ENCODE measurements around the gene PLCG2.
A peak's percentile ranks its signal among the peaks of the same experiment; 100 is the strongest.
"Not testable (repeated sequence)": the region's sequence is repeated elsewhere in the genome, so short reads cannot be mapped to it uniquely, and the experiment has no call there.

Gene PLCG2

DNA sequence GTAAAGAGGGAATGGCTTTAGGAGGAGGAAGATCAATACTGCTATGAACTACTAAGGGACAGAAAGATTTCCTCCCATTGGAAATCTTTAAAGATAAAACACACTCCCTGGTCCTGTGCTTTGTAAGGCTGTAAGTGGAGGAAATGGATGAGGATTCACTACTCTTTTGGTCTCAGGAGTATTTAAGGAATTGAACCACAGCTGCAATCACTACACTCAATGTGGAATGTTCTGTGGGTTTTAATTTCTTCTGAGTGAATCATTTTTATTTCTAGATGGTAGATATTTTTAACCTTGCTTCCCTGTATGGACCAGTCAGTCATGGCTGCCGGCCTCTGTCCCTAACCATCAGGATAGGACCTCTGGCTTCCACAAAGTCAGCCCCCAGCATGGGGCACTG is 166.6 kb downstream of the PLCG2 start:
- DNase-seq, result no peak

DNA sequence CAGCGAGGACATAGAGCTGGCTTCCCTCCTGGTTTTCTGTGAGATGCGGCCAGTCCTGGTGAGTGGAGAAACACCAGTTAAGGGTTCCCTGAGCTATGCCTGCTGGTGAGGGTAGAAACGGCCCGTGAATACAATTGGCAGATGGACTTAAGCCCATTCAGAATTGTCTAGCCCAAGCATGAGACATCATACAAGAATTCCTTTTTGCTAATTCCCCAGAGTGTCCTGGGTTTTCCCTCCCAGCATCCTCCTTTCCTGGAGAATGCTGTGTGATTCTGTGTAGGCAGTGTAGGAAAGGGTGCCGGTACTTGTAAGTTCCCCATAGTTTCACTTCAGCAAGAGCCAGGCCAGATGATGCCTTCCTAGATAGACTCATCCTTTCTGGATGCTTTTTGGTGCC is 167.1 kb downstream of the PLCG2 start:
- DNase-seq, result no peak

DNA sequence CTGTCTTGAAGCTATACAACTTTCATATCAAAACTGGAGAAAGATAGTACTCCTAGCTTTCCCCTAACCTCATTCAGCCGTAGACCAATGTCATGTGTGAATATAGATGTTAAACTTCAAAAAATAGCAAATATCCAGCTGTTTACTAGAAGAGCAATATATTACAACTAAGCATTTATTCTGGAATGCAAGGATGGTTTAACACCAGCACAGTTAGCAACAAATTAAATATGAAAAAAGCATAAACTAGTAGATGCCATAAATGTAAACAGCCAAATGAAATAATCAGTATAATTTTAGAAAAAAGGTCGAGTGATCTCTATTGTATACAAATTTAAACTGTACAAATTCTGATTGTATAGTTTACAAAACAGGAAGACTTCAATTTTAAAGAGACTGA is 172.5 kb downstream of the PLCG2 start:
- DNase-seq, result no peak

DNA sequence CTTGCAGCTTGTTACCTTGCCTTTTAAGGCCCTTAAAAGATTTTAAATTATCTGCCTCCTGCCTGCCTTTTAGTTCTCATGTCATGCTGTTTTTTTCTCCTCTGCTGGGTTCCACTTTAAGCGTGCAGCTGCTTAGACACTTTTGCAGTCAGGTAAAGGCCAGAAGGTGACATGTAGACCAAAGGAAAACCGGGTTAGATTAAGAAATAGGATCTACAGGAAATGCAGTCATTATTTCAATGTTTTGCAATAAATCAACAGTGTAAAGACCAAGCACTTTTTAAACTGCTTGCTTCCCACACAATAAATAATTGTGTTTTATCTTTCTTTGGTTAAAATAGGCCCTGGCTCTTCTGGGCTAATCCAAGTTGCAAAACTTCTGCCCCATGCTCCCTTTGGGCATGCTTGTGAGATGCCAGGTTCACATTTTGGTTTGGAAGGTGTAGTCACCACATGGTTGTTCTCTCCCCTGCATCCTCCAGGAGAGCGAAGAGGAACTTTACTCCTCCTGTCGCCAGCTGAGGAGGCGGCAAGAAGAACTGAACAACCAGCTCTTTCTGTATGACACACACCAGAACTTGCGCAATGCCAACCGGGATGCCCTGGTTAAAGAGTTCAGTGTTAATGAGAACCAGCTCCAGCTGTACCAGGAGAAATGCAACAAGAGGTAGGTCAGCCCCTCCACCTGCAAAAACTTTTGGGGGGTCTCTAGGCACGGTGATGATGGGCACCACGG is 177.3 kb downstream of the PLCG2 start:
- no peak for DNase-seq

DNA sequence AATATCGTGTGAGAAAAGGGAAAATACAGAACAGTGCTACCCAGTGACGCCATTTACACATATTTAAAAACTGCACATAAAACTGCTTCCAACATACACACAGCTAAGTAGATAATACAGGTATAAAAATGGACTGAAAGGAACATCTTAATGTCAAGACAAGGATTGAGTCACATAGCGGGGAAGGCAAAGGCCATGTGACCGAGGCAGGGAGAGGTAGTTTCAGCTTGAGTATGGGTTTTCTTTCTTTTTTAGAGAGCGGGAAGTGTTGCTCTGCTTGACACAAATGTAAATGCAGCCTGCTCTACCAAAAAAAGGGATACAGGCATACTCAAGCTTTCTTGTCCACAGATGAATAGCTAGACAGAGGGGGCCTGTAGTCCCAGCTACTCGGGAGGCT is 185.7 kb downstream of the PLCG2 start:
- no peak for DNase-seq

DNA sequence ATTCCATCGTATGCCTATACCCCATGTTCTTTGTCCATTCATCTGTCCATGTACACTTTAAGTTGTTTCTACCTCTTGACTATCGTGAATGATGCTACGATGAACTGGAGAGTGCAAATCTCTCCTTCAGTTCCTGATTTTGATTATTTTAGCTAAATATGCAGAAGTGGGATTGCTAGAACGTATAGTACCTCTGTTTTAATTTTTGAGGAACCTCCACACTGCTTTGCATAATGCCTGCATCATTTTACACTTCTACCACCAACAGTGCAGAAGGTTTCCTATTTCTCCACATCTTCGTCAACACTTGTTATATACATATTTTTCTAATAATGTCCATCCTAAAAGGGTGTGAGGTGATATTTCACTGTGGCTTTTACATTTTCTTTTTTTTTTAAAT is 188.3 kb downstream of the PLCG2 start:
- no peak for DNase-seq

DNA sequence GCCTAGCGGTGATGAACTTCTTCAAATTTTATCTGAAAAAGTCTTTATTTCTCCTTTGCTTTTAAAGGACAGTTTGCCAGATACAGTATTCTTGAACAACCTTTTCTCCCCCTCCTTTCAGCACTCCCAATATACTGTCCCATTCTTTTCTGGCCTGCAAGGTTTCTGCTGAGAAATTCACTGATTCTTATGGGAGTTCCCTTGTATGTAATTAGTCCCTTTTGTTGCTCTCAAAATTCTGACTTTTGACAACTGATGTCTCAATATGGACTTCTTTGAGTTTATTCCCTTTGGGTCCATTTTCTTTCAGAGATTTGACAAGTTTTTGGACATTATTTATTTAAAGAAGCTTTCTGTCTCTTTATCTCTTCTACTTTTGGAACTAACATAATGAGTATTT is 192.8 kb downstream of the PLCG2 start:
- DNase-seq, result no peak

DNA sequence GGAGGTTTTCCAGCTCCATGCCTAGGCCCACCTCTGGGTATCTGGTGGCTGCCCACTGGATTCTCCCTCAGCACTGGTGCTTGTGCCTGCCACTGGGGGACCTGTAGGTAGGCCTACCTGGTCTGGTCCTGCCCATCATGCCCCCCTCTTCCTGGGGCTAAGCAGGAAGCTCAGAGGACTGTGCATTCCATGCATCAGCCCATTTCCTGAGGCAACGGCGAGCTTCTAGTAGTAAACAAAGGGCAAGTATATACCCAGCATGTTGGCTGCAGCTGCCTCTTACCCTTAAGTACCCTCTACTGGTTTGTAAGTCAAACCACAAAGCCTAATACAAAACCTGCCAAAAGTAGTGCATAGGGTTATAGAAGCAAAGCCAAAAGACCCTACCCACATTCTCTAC is 194.6 kb downstream of the PLCG2 start:
- no peak for DNase-seq

DNA sequence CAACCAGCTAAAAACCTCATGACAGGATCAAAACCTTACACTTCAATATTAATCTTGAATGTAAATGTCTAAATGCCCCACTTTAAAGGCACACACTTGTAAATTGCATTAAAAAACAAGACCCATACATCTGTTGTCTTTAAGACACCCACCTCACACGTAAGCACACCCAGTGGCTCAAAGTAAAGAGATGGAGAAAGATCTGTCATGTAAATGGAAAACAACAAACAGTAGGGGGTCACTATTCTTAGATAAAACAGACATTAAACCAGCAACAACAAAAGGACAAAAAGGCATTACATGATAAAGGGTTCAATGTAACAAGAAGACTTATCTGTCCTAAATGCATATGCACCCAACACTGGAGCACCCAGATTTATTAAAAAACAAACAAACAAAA is 196.5 kb downstream of the PLCG2 start:
- no peak for DNase-seq

DNA sequence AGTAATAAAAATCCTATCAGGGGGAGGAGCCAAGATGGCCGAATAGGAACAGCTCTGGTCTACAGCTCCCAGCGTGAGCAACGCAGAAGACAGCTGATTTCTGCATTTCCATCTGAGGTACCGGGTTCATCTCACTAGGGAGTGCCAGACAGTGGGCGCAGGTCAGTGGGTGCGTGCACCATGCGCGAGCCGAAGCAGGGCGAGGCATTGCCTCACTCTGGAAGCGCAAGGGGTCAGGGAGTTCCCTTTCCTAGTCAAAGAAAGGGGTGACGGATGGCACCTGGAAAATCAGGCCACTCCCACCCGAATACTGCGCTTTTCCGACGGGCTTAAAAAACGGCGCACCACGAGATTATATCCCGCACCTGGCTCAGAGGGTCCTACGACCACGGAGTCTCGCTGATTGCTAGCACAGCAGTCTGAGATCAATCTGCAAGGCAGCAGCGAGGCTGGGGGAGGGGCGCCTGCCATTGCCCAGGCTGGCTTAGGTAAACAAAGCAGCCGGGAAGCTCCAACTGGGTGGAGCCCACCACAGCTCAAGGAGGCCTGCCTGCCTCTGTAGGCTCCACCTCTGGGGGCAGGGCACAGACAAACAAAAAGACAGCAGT is 198.3 kb downstream of the PLCG2 start:
- not testable (repeated sequence) for DNase-seq

DNA sequence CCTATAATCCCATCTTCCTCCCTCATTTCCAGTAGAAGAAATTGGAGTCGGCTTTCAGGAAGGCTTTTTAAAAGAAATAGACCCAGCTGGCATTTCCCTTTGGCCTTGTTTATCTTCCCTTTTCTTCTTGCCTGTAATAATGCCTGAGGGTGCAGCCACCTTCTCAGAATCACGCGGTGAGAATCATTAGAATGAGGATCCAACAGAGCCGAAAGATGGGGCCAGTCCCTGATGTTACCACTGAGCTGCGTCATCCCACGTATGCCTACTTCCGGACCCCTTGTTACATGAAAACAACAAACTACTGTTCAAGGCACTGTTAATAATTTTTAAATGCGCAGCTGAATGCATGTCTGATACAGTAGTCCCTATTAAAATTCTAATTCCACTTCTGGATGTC is 208.0 kb downstream of the PLCG2 start:
- DNase-seq, result no peak

DNA sequence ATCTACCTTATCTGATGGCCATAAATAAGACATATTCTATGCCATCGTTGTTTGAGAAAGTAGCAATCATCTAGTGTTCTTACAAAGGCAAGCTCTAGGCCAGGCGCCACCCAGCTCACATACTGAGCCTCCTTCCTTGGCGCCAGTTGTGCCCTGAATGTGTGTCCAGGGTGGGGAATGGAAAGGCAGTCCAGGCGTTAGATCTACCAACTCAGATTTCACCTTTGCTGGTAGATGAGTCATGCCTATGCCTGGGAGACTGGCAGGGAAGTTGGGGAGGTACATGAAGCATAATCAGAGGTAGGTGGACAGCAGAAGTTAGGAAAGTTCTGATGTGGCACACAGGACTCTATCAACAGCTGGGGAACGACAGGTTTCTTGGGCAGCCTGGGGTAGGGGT is 208.6 kb downstream of the PLCG2 start:
- DNase-seq, result no peak

DNA sequence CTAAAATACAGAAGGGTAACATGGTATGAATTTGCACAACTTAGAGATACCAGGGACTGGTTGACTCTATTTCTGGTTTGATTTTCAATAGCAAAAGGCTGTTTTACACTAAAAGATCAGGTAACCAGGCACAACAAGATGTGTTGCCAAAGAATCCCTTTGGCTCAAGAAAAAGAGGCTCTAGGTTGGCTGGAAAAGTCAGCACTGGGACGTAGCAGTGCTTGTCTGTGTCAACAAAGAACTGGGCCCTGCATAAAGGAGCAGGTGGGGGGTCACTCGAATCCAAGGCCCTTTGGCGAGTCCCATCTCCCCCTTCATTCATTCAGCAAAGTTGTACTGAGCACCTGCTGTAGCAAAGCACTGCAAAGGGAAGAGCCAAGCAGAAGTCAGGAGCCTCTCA is 213.8 kb downstream of the PLCG2 start:
- DNase-seq, result peak; percentile 26

DNA sequence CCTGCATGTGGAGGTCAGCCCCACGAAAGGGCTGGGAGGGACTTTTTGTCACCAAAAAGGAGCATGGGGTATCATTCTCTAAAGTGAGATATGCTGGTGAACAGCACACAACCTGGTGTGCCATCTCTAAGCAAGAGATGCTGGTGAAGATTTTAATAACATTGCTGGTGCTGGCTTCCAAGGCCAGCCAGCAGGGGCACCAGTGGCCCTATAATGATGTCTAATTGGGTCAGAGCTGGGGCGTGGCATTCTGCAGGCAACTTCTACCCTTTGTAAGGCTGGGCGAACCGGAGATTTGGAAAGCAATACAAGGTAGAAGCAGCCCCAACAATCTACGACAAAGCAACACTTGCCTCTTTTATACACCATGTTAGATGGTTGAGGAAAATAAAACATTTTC is 215.4 kb downstream of the PLCG2 start:
- no peak for DNase-seq

DNA sequence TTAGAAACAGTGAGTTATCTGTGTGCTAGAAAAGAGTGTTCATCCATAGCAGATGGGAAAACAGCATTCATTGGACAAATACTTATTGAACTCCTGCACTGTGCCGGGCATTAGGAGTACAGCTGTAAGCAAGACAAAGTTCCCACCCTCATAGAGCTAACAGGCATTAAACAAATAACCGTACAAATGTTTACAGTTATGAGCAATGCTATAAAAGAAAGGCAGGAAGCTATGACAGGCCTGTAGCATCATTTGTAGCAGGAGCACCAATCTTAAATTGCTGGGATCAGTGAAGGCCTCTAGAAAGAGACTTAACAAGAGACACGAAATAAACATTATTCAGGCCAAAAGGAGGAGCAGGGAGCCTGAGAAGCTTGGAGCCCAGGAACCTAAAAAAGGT is 216.6 kb downstream of the PLCG2 start:
- DNase-seq, result no peak

DNA sequence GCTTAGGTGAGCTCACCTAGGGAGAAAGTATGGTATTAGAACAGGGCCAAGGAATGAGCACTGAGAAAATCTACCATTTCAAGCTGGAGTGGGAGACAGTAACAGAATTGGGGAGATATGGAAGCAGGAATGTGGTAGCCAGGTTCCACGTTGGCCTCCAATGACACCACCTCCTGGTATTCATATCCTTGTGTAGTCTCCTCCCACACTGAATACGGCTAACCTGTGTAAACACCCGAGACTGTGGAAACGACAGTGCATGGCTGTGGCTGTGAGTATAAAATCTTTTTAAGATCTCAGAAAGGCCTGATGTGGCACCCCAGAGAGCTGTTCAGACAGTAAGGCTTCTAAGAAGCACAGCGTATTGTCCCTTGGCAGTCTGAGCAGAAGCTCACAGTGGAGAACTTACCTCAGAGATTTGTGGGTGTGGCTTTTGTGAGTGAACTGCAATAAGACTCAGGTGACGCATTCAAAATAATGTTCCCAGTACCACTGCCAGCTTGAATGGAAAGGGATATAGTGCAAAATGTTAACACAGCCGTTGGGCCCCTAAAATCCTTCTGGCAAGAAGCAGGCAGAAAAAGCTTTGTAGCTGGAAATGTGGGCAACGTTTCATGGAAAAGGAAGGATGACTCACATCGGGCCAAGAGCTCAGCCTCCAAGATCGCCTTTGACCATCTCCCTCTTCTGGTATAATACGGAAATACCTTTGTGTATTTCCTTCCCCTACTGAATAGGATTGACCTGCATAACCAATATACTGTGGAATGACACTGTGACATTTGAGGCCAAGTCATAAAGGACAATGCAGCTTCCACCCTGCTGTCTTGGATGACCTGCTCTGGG is 217.8 kb downstream of the PLCG2 start:
- no peak for DNase-seq

DNA sequence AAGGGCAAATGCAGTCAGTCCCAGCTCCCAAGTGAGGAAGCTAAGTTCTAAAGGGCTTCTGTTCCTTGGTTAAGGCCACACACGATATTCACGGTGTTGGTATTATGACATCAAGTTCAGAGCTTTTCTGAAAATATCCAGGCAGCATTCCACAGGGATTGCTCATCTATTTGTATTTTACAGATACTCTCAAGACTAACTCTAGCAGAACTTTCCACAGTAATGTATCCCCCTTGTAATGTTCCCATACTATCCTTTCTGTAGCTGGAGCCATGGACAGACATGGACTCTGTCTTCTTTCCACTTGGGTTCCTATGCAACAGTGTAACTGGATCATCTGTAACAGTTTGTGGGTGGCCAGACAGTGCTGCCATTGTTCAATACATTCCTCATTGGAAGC is 218.6 kb downstream of the PLCG2 start:
- DNase-seq, result peak; percentile 21

DNA sequence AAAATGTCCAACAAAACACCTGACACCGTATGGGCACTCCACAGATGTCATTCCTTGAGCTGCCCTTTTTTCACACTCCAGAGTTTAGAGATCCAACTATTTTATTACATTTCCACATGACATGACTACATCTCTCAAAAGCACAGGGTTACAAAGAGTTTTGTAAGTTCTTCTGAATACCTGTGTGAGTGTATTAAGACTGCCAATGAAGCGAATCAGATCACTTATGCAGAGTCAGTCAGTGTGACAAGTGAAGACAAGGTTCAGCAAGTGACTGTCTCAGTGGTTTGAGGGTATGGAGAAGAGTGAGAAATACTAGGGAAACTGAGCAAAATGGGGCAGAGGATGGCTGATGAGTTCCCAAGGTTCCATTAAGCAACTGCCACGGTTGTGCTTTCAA is 223.7 kb downstream of the PLCG2 start:
- no peak for DNase-seq

DNA sequence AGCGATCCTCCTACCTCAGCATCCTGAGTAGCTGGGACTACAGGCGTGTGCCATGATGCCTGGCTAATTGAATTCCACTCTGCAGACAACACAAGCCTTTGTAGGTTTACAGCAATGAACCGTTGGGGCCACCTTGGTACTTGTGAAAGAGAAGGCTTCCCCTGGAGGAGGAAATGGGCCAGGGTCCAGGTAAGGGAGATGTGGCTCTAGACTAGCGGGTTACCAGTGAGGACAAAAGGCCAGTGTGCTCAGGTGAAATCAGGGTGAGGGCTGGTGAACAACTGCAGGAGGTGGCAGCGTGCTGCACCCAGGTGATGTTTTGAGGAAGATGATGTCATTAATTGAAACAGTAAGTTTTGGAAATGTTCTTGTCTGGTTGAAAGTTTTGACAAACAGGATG is 225.5 kb downstream of the PLCG2 start:
- peak; percentile 66 for DNase-seq

DNA sequence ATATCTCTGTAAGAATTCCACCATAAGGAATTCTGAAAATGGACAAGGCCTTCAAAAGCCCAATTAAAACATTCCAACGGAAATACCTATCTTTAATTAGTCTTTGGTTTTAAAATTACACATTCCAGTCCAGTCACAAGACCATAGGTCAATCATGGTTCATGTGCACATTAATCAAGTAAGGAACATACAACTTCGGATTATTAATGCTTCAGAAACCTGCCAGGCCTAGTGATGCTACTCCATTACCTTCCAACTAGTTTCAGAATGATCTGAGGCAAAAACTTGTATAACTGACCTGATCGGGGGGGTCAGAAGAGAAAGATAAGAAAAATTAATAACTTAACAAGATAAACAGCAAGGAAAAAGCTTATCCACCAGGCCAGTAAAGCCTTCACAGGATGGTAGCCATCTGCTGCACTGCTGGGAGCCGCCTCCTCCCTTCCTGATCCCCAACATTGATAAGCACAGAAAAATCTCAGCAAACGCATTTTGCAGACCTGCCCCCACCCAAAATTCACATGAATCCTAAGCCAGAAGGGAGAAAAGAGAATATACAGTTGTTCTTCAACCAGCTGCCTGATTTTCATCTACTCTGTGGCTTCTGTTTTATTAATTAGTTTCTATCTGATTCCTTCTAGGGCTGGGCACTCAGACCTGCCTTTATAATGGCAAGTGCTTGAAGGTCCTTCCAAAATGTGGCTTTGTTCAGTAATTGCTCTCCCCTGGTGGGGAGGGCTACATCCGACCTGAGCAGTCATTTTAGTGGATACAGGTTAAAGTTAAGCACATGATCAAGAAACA is 226.1 kb downstream of the PLCG2 start:
- peak; percentile 91 for DNase-seq

DNA sequence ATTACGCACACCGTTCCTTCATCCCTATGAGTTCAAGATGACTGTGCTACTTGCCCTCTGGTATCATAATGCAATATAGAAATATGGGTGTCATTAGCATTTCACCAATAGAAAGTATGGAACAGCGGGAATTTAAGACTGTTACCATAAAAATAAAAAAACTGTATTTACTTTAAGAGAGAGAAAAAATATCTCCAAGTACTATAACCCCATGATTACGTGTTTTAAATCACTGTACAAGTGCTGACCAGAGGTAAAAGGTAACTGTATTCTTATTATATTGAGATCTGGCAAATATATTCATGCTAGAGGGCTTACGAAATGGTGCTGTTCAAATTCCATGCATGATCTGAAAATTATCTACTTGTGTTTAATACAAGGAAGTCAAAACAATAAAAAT is 226.9 kb downstream of the PLCG2 start:
- no peak for DNase-seq

DNA sequence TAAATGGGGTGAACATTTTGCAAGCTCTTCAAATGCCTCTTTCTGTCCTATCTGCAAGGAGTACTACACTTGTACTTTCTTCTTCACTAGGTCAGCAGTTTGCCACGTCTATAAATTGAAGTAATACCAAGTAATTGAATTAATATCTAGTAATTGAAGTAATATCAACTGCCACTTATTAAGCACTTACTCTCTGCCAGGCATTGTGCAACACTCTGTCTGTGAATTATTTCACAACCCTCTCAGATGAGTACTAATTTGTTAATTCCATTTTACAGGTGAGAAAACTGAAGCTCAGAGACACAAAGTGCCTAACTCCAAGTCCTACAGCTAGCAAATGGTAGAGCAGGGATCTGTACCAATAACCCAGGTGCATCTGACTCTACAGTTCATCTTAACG is 228.1 kb downstream of the PLCG2 start:
- DNase-seq, result no peak

DNA sequence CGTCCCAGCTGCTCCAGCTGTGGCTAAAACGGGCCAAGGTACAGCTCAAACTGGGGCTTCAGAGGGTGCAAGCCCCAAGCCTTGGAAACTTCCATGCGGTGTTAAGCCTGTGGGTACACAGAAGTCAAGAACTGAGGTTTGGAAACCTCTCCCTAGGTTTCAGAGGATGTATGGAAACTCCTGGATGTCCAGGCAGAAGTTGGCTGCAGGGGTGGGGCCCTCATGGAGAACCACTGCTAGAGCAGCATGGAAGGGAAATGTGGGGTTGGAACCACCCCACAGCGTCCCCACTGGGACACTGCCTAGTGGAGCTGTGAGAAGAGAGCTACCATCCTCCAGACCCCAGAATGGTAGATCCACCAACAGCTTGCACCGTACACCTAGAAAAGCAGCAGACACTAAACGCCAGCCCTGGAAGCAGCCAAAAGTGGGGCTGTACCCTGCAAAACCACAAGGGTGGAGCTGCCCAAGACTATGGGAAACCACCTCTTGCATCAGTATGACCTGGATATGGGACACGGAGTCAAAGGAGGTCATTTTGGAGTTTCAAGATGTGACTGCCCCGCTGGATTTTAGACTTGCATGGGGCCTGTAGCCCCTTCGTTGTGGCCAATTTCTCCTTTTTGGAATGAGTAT is 230.0 kb downstream of the PLCG2 start:
- DNase-seq, result no peak

Measured in eye (tissue), 1 donor.